Activated T-cell treated with anti-CD3 and anti-CD28 coated beads, Interleukin-2, amount 50 U/mL, for 4 hours (primary cell): ENCODE results near the gene ANKRD42. TPM values are rescaled to one million over a fixed set of nuclear protein-coding genes. Genes with fewer than 3 reads are reported as not detected.

ENCODE experiments used
- ATAC-seq, 2 donors: fragments of 200-7000 bp; cut with Tn5 transposase; one replicate each; pipeline ENCODE4 v1.10.0; 2021
- DNase-seq: peaks from one replicate; pipeline ENCODE4 v3.0.0-alpha.2; 2020
- H3K27me3 Mint-ChIP-seq: one replicate; pipeline ENCODE4 v1.8.0; 2021; ENCODE audit warnings: low read depth, mixed read lengths
- H3K36me3 Mint-ChIP-seq: one replicate; pipeline ENCODE4 v1.8.0; 2022; ENCODE audit warnings: mixed read lengths; ENCODE audit not compliant: insufficient read depth
- H3K4me1 Mint-ChIP-seq: one replicate; pipeline ENCODE4 v1.8.0; 2021; ENCODE audit warnings: low read depth, mixed read lengths
- H3K4me3 Mint-ChIP-seq: one replicate; pipeline ENCODE4 v1.8.0; 2021; ENCODE audit warnings: mild to moderate bottlenecking, moderate library complexity, mixed read lengths
- H3K9me3 Mint-ChIP-seq: one replicate; pipeline ENCODE4 v1.8.0; 2021; ENCODE audit warnings: mixed read lengths
- total RNA-seq, 3 donors: library from RNA; stranded (reverse); gene quantifications; one replicate each; pipeline ENCODE4 v1.2.1, GENCODE V29; 2021

The ANKRD42 gene
- total RNA-seq, 3 donors from 2014 or later: 5.3 to 8.4 (median 8.0) TPM

DNA sequence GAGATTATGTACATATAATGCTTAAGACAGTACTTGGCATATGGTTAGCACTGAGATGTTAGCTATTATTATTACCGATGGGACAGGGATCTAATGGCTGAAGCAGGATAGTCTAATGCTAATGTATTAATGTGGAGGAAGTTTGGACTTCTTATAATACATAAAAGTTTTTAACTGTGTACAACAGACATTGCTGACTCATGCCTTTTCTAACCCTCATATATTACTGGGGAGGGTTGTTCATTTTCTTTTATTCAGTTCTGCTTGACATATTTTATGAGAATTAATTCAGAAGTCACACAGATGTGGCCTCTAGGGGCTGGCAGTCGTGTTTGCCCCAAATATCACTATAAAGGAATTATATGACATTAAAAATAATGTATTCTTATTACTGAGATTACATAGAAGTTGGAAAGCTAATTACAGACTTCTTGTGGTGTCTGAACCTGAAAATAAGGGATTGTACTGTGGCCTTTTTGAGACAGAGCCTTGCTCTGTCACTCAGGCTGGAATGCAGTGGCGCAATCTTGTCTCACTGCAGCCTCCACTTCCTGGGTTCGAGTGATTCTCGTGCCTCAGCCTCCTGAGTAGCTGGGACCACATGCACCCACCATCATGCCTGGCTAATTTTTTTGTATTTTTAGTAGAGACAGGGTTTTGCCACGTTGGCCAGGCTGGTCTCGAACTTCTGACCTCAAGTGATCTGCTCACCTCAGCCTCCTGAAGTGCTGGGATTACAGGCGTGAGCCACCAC lies 82.6 kb downstream of the ANKRD42 start:
- ATAC-seq (no peak), DNase-seq (no peak)
- no peaks in the 10 kb centered on the region for H3K9me3 Mint-ChIP-seq
- no peaks in the 10 kb centered on the region for H3K27me3 Mint-ChIP-seq
- H3K4me1 Mint-ChIP-seq: peaks cover 12% of the 10 kb centered on the region
- no peak overlapping the region for H3K4me3 Mint-ChIP-seq
- H3K36me3 Mint-ChIP-seq: peaks cover 42% of the 10 kb centered on the region

DNA sequence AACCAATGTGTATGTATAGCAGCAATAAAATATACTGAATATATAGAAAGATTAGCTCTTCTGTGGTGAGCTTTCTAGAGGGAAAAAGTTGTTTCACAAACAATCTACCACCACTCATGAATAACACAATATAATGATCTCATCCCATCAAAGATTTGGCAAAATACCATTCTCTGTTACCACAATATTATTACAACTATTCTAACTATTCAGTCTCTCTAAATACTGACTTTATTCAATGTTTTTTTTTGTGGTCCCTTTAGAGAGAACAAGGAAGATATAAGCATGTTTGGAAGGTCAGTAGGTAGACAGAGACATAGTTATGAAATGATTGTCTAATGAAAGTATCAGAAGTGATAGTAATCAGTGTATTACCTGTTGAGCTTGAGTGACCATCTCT lies 84.8 kb downstream of the ANKRD42 start:
- Mint-ChIP-seq H3K4me3 (no peak overlapping the region), H3K4me1 (peaks cover 23% of the 10 kb centered on the region), H3K36me3 (peaks cover 26% of the 10 kb centered on the region), H3K9me3 (no peaks in the 10 kb centered on the region), H3K27me3 (no peaks in the 10 kb centered on the region)
- ATAC-seq (no peak), DNase-seq (no peak)

DNA sequence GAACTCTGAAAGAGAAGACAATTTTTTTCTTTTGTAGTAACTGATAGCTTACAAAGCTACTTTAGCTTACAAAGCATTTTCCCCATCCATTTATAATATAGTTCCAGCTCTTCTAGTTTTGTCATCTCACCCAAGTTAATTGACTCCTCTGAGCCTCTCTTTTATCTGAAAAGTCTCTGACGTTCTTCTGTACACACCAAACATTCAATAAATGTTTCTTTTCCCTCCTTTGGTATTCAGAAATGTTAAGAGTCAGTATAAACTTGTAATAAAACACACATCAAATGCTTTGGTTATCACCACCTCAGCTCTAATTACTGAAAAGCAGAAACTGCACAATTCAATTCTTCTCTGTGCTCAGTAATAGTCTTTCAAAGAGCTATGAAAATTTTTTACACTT lies 86.7 kb downstream of the ANKRD42 start:
- Mint-ChIP-seq H3K4me1 (peaks cover 38% of the 10 kb centered on the region), H3K27me3 (no peaks in the 10 kb centered on the region), H3K9me3 (no peaks in the 10 kb centered on the region), H3K4me3 (no peak overlapping the region), H3K36me3 (peaks cover 14% of the 10 kb centered on the region)
- DNase-seq (no peak), ATAC-seq (no peak)

DNA sequence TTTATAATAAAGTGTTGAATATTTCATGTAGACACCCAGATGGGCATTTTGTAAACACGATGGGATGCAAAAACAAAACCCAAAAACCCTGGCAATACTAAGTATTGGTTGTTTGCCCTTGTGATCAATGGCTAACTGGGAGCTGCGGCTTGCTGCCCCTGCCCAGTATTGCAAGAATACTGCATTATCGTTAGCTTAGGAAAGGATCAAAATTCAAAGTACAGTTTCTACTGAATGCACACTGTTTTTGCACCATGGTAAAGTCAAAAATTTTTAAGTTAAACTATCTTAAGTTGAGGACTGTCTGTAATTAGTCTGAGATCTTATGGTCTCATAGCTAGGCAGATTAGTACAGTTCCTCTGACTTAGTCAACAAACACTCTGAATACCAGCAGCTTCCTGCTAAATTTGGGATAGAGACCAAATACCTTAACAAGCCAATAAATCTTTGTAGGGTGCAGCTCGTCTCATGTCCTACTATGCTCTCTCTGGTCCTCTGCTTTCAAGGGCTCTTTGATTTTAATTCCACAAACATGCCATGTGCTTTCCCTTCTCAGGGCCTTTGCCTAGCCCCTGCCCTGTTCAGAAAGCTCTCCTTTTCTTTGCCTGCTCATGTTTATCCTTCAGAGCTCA lies 88.7 kb downstream of the ANKRD42 start:
- H3K4me3 Mint-ChIP-seq: no peak overlapping the region
- no peak for ATAC-seq
- no peak for DNase-seq
- H3K36me3 Mint-ChIP-seq: peaks cover 15% of the 10 kb centered on the region
- peaks cover 47% of the 10 kb centered on the region for H3K4me1 Mint-ChIP-seq
- H3K9me3 Mint-ChIP-seq: peaks cover 2% of the 10 kb centered on the region
- H3K27me3 Mint-ChIP-seq: no peaks in the 10 kb centered on the region

DNA sequence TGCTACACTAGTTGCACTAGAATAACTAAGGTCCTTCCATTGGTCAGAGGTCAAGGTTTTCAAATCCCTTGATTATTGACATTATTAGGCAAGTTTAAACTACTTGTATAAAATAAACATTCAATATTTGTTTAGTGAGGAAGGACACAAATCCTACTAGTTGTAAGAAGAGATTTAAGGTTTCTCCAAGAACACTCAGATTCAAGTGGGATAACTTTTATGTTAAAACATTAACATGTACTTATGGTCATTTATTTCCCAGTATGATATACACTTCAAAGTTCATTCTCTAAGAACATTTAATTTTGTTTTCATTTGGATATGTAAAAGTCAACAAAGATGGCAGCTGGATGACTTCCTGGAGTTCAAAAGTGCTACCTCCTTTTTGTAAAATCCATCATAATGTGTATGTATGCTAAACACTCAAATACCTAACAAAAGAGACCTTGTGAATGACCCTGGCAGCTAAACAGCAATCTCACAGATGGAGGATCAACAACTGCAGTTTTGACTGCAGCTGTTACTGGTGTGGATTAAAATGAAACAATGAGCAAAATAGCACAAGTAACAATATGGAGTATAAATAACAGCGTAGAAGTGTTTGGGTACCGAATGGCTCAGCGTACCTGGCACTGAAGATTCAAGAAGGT lies 91.1 kb downstream of the ANKRD42 start:
- H3K36me3 Mint-ChIP-seq: peaks cover 12% of the 10 kb centered on the region
- H3K4me1 Mint-ChIP-seq: peaks cover 48% of the 10 kb centered on the region
- no peak for ATAC-seq
- no peaks in the 10 kb centered on the region for H3K27me3 Mint-ChIP-seq
- peak overlapping the region; percentile 95 for H3K4me3 Mint-ChIP-seq
- DNase-seq: no peak
- H3K9me3 Mint-ChIP-seq: peaks cover 3% of the 10 kb centered on the region

DNA sequence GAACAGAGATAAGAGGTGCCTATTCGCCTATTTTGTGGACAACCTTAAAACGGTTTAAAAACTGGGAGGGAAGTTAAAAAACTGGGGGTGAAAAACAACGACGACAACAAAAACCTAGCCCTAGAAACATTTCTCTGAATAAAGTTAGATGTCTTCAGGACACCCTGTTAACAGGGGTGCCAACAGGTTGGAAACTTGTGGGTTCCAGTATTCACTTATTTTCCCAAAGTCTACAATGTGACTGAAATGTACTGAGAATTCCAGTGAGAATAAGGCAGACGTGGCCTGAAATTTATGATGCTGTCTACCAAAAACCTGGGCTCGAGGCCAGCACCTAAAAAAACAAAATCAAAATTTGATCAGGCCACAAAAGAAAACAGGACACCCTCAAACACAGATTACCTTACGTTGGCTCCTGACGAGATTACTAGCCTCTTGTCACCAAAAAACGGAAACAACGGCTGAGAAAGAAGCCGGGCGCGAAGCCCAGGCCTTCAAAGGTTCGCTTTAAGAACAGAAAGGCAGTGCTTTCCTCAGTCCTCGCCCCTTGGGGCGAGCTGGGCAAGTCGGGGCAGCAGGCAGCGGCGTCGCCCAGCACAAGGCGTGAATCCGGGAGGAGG lies 91.7 kb downstream of the ANKRD42 start:
- H3K4me1 Mint-ChIP-seq: peaks cover 46% of the 10 kb centered on the region
- DNase-seq (no peak), ATAC-seq (peak; percentile 51 to 56)
- H3K4me3 Mint-ChIP-seq: peak overlapping the region; percentile 95
- H3K27me3 Mint-ChIP-seq: no peaks in the 10 kb centered on the region
- peaks cover 10% of the 10 kb centered on the region for H3K36me3 Mint-ChIP-seq
- peaks cover 3% of the 10 kb centered on the region for H3K9me3 Mint-ChIP-seq

DNA sequence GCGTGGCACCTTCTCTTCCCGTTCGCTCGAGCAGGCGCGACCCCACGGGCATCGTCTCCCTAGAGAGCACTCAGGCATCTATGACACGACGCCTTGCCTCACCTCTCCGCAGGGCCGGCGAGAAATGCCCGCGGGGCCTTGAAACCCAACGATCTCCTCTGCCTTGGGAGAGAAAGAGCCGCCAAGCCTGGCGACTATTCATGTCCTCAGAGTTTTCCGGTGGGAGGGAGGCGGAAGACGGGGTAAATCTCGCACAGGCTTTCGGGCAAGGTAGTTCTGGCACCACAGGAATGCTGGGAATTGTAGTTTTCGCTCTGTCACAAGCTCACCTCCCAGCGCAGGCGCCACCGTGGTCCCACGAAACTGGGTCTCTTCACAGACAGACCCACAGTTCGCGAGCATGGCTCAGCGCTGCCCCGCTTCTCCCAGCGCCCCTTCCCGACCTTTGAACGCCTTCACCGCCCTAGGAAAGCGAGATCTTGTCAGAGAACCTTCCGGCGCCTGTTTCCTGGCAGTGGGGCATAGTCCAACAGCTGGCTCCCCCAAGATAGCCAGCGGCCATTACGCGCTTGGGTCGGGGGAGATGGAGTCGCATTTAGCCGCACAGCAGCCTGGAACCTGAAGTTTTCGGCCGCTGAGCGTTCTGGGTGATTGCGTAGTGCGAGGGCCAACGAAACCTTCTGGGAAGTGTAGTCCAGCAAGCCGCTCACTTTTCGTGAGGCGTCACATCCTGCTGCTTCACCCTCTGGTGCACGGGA lies 92.4 kb downstream of the ANKRD42 start, which contains the start of gene CCDC90B:
Gene CCDC90B (minus strand): TSS at position 597 of the 758 bp plus-strand sequence. CDS start 395 bp downstream, at position 202.
- peaks cover 3% of the 10 kb centered on the region for H3K9me3 Mint-ChIP-seq
- ATAC-seq (peak; percentile 94 to 96), DNase-seq (peak; percentile 86)
- H3K36me3 Mint-ChIP-seq: peaks cover 5% of the 10 kb centered on the region
- H3K27me3 Mint-ChIP-seq: no peaks in the 10 kb centered on the region
- peak within 1 kb of the TSS; percentile 95 for H3K4me3 Mint-ChIP-seq
- H3K4me1 Mint-ChIP-seq: peaks cover 41% of the 10 kb centered on the region

DNA sequence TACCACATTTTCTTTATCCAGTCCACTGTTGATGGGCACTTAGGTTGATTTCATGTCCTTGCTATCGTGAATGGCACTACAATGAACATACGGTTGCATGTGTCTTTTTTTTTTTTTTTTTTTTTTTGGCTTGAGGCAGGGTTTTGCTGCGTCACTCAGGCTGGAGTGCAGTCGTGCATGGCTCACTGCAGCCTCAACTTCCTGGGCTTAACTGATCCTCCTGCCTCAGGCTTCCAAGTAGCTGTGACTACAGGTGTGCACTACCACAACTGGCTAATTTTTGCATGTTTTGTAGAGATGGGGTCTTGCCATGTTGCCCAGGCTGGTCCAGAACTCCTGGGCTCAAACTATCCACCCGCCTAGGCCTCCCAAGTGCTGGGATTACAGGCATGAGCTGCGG lies 94.1 kb downstream of the ANKRD42 start:
- Mint-ChIP-seq H3K4me3 (no peak overlapping the region), H3K9me3 (peaks cover 3% of the 10 kb centered on the region), H3K36me3 (peaks cover 3% of the 10 kb centered on the region), H3K4me1 (peaks cover 37% of the 10 kb centered on the region), H3K27me3 (no peaks in the 10 kb centered on the region)
- ATAC-seq (no peak), DNase-seq (no peak)

DNA sequence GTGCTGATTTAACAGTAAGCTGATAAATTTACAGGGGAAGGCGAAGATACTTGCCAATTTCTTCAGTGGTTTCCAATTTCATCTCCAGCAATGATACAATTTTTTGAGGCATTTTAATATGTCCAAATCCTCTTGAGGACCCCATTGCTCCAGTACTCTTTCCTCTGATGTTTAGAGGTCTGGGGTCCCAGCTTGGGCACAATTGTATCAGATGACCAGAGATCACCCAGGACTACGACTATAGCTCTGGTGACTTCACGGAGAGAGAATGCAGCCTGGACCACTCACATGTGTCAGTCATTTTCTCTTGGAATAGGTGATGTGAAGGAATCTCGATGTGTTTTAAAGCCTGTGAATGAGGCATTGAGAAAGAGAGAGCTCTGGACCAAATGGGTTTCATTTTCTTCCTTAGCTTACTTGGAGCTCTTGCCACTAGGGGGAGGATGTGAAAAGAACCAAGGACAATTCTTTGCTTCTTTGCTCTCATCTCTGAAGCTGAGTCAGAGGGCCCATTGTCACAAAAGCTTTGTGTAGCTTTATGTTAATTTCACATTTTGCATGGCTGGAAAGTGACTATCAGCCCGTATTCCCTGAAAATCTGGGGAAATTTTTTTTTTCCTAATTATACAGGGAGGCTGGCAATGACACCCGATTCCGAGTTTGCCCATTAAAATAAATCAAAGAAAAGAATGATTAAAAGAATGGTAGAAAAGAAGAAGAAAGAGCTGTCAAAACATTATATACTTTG lies 99.4 kb downstream of the ANKRD42 start:
- H3K4me1 Mint-ChIP-seq: peaks cover 12% of the 10 kb centered on the region
- DNase-seq: no peak
- H3K9me3 Mint-ChIP-seq: no peaks in the 10 kb centered on the region
- no peaks in the 10 kb centered on the region for H3K36me3 Mint-ChIP-seq
- peaks cover 5% of the 10 kb centered on the region for H3K27me3 Mint-ChIP-seq
- ATAC-seq: peak; percentile 90
- H3K4me3 Mint-ChIP-seq: peak overlapping the region; percentile 42

DNA sequence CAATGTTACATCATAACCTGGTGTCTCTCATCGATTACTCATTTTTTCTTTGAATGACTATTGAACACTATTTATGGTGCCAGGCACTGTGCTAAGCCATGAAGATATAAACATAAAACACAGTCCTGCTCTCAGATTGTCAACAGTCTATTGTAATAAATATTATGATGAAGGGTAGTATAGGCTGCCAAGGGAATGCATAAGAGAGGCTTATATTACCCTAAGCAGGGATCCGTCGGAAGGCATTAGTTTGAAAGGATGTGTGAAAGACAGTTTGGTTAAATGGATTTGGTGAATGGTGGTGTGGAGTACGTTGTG lies 99.9 kb downstream of the ANKRD42 start:
- ATAC-seq (peak in 1 of 2 donors; percentile 23), DNase-seq (no peak)
- no peak overlapping the region for H3K4me3 Mint-ChIP-seq
- H3K36me3 Mint-ChIP-seq: no peaks in the 10 kb centered on the region
- H3K4me1 Mint-ChIP-seq: peaks cover 12% of the 10 kb centered on the region
- peaks cover 5% of the 10 kb centered on the region for H3K27me3 Mint-ChIP-seq
- no peaks in the 10 kb centered on the region for H3K9me3 Mint-ChIP-seq

DNA sequence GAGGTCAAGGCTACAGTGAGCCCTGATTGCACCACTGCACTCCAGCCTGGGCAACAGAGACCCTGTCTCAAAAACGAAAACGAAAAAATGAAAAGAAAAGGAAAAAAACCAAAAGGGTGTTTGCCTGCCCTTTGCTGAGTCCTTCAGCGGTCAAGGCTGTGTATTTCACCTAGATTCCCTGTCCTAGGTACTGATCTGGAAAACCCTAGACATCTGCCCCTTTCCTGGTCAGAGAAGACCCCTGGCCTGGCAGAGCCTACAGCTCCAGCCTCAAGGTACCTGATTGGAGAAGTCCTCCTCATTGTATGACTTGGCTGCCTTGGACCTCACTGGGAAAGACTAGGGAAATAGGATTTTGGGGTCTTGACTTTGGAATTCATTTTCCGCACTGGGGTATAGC lies 100.7 kb downstream of the ANKRD42 start:
- ATAC-seq (no peak), DNase-seq (no peak)
- H3K4me3 Mint-ChIP-seq: no peak overlapping the region
- H3K9me3 Mint-ChIP-seq: no peaks in the 10 kb centered on the region
- H3K36me3 Mint-ChIP-seq: no peaks in the 10 kb centered on the region
- H3K4me1 Mint-ChIP-seq: peaks cover 12% of the 10 kb centered on the region
- peaks cover 5% of the 10 kb centered on the region for H3K27me3 Mint-ChIP-seq
